A673 (cell line): ENCODE data around the gene KIF26B. TPM values are rescaled to one million over a fixed set of nuclear protein-coding genes. Genes with fewer than 3 reads are reported as not detected.

Source experiments
- BruUV-seq: library from RNA; stranded (reverse); fragments of 400-500 nt; replicated peaks from 2 replicates; lab custom pipeline; 2021; lab: Mats Ljungman, UMichigan
- CTCF ChIA-PET: fragments of 300-600 bp; sonication (Branson Sonifier 250); formaldehyde crosslinking; loops from one replicate; lab custom pipeline; 2022; ENCODE audit warnings: antibody characterized with exemption; lab: Charles Lee
- POLR2A ChIA-PET: fragments of 300-600 bp; sonication (Branson Sonifier 250); formaldehyde crosslinking; loops from one replicate; lab custom pipeline; 2022; ENCODE audit warnings: antibody characterized with exemption; ENCODE audit not compliant: low non-redundant PET; lab: Charles Lee
- DNase-seq: peaks from one replicate; pipeline ENCODE4 v3.0.0-alpha.2; 2015; ENCODE audit warnings: low spot score
- H3K27ac ChIP-seq: fragments of 200-600 bp; sonication (generic); 2 replicates; pipeline ENCODE4 v1.5.1; 2016; ENCODE audit warnings: mixed run types, low read depth, mild to moderate bottlenecking, mixed read lengths, antibody characterized with exemption, low read length; ENCODE audit not compliant: poor library complexity, severe bottlenecking
- H3K27me3 ChIP-seq: fragments of 200-600 bp; sonication (generic); replicated peaks from 2 replicates; pipeline ENCODE4 v1.6.1; 2017; ENCODE audit warnings: mixed run types, low read depth, mild to moderate bottlenecking, mixed read lengths, antibody characterized with exemption, low read length; ENCODE audit not compliant: insufficient read depth, poor library complexity
- H3K36me3 ChIP-seq: fragments of 200-600 bp; sonication (generic); 2 replicates; pipeline ENCODE4 v1.6.1; 2016; ENCODE audit warnings: mixed run types, mild to moderate bottlenecking, mixed read lengths, antibody characterized with exemption, low read length; ENCODE audit not compliant: insufficient read depth, poor library complexity, severe bottlenecking
- H3K4me1 ChIP-seq: fragments of 200-600 bp; sonication (generic); 2 replicates; pipeline ENCODE4 v1.6.1; 2017; ENCODE audit warnings: mixed run types, mild to moderate bottlenecking, mixed read lengths, antibody characterized with exemption, low read length; ENCODE audit not compliant: insufficient read depth, poor library complexity, severe bottlenecking
- H3K4me3 ChIP-seq: fragments of 200-600 bp; sonication (generic); 2 replicates; pipeline ENCODE4 v1.5.1; 2016; ENCODE audit warnings: low read depth, mixed run types, mild to moderate bottlenecking, mixed read lengths, low read length; ENCODE audit not compliant: poor library complexity, severe bottlenecking
- H3K9me3 ChIP-seq: fragments of 200-600 bp; sonication (generic); 2 replicates; pipeline ENCODE4 v1.6.1; 2016; ENCODE audit warnings: mixed run types, low read depth, mild to moderate bottlenecking, mixed read lengths, antibody characterized with exemption, low read length; ENCODE audit not compliant: poor library complexity, severe bottlenecking
- EZH2 ChIP-seq: fragments of 200-600 bp; sonication (generic); IDR thresholded peaks from 2 replicates; pipeline ENCODE4 v1.6.1; 2017; ENCODE audit warnings: borderline replicate concordance, low read depth, mild to moderate bottlenecking, mixed read lengths, antibody characterized with exemption, low read length; ENCODE audit not compliant: poor library complexity, severe bottlenecking
- intact Hi-C: fragments of 100-400 bp; cut with micrococcal nuclease; formaldehyde crosslinking; loops from one replicate; pipeline ENCODE4 v1.10.0; 2022; ENCODE audit not compliant: unreplicated experiment
- total RNA-seq: library from RNA; stranded (reverse); gene quantifications from 2 replicates; pipeline ENCODE4 v1.2.3, GENCODE V29; 2021
- TF ChIP-seq, protein P1 (sequence below): fragments of 300-800, 200-600 bp; sonication (generic); conservative IDR thresholded peaks from 2 replicates; pipeline ENCODE4 v1.5.1; 2017; ENCODE audit warnings: low read depth, mild to moderate bottlenecking, antibody characterized with exemption, low read length, moderate library complexity, mixed read lengths

KIF26B gene
- total RNA-seq, 1 experiment from 2014 or later = not detected

- CTCF ChIA-PET = no interaction called here
- Histone ChIP-seq H3K4me1 (no peaks in the 10 kb centered on the region), H3K27ac (no peak overlapping the region), H3K27me3 (no peaks in the 10 kb centered on the region), H3K36me3 (no peaks in the 10 kb centered on the region), H3K4me3 (no peak overlapping the region), H3K9me3 (no peaks in the 10 kb centered on the region)
- no peak for TF ChIP-seq EZH2
- TF ChIP-seq, protein P1, sequence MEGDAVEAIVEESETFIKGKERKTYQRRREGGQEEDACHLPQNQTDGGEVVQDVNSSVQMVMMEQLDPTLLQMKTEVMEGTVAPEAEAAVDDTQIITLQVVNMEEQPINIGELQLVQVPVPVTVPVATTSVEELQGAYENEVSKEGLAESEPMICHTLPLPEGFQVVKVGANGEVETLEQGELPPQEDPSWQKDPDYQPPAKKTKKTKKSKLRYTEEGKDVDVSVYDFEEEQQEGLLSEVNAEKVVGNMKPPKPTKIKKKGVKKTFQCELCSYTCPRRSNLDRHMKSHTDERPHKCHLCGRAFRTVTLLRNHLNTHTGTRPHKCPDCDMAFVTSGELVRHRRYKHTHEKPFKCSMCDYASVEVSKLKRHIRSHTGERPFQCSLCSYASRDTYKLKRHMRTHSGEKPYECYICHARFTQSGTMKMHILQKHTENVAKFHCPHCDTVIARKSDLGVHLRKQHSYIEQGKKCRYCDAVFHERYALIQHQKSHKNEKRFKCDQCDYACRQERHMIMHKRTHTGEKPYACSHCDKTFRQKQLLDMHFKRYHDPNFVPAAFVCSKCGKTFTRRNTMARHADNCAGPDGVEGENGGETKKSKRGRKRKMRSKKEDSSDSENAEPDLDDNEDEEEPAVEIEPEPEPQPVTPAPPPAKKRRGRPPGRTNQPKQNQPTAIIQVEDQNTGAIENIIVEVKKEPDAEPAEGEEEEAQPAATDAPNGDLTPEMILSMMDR = no peak
- DNase-seq = no peak
- intact Hi-C loops = no loop called here
- BruUV-seq = no TSS peak
- POLR2A ChIA-PET = no interaction called here
These were observed 331.2 kb downstream of the KIF26B start for GRCh38 chr1:245485996-245486395.

GRCh38 chr1:245486775-245487470 is 332.1 kb downstream of the KIF26B start:
- intact Hi-C loops = no loop called here
- Histone ChIP-seq H3K27me3 (no peaks in the 10 kb centered on the region), H3K27ac (no peak overlapping the region), H3K4me1 (no peaks in the 10 kb centered on the region), H3K9me3 (no peaks in the 10 kb centered on the region), H3K4me3 (no peak overlapping the region), H3K36me3 (no peaks in the 10 kb centered on the region)
- DNase-seq = no peak
- TF ChIP-seq, protein P1 = no peak
- no peak for TF ChIP-seq EZH2
- CTCF ChIA-PET = no interaction called here
- POLR2A ChIA-PET = no interaction called here
- BruUV-seq = no TSS peak

GRCh38 chr1:245488346-245489129 is 333.8 kb downstream of the KIF26B start:
- no peak for TF ChIP-seq EZH2
- TF ChIP-seq, protein P1 = no peak
- Histone ChIP-seq H3K36me3 (no peaks in the 10 kb centered on the region), H3K4me1 (no peaks in the 10 kb centered on the region), H3K4me3 (no peak overlapping the region), H3K27me3 (no peaks in the 10 kb centered on the region), H3K9me3 (no peaks in the 10 kb centered on the region), H3K27ac (no peak overlapping the region)
- intact Hi-C loops = no loop called here
- no TSS peak for BruUV-seq
- no peak for DNase-seq
- POLR2A ChIA-PET = no interaction called here
- CTCF ChIA-PET = interaction anchor here (0.5 kb wide), 1 partner anchor 11 kb away, joined by 4 read pairs; no protein-coding TSS in a partner anchor
